ENCODE results near the gene DNAJA3.

DNAJA3 gene

DNA sequence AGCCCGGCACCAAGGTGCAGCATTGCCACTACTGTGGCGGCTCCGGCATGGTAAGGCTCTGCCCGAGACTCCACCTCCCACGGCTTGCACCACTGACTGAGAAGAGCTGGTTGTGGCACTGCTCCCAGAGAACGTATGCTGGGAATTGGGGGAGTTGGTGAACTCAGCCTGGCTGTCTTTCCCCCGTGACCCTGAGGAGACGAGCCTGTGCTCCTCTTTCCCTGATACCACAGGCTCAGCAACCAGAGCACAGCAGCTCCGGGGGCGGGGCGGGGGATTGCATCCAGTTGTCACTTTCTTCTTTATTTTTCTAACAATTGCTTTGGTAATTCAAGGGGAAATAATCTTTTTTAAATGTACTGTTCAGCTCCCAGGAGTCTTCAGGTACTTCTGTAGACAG, 16.7 kb downstream of the DNAJA3 start:
- H3K4me3 ChIP-seq (ENCODE audit: low read depth, low read length): no peak overlapping the region

DNA sequence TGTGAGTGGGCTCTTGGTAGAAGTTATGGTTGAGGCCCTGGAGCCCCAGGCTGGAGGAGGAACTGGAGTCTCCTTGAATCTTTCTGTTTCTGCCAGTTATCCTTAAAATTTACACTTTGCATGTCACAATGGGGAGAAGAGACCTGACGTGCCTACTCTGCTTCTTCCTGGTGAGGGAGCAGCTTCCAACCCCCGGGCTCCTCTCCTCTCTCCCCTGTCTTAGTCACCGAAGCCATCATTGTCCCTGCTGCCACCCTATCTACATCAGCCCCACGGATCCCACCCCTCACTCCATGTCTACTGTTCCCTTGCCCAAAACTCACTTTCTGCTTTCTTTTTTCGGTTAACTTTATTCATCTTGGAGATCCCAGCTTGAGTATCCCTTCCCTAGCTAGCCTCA, 17.6 kb downstream of the DNAJA3 start:
- H3K4me3 ChIP-seq (ENCODE audit: low read depth, low read length): no peak overlapping the region
- TF ChIP-seq, protein P1, sequence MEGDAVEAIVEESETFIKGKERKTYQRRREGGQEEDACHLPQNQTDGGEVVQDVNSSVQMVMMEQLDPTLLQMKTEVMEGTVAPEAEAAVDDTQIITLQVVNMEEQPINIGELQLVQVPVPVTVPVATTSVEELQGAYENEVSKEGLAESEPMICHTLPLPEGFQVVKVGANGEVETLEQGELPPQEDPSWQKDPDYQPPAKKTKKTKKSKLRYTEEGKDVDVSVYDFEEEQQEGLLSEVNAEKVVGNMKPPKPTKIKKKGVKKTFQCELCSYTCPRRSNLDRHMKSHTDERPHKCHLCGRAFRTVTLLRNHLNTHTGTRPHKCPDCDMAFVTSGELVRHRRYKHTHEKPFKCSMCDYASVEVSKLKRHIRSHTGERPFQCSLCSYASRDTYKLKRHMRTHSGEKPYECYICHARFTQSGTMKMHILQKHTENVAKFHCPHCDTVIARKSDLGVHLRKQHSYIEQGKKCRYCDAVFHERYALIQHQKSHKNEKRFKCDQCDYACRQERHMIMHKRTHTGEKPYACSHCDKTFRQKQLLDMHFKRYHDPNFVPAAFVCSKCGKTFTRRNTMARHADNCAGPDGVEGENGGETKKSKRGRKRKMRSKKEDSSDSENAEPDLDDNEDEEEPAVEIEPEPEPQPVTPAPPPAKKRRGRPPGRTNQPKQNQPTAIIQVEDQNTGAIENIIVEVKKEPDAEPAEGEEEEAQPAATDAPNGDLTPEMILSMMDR (IDR thresholded peaks at IDR 0.05; ENCODE audit: borderline replicate concordance, insufficient read depth, low read depth, low read length): no peak

More for the DNA sequence above, 16.7 kb downstream of the DNAJA3 start:
- TF ChIP-seq, protein P1 (IDR thresholded peaks at IDR 0.05; ENCODE audit: borderline replicate concordance, insufficient read depth, low read depth, low read length): no peak

DNA sequence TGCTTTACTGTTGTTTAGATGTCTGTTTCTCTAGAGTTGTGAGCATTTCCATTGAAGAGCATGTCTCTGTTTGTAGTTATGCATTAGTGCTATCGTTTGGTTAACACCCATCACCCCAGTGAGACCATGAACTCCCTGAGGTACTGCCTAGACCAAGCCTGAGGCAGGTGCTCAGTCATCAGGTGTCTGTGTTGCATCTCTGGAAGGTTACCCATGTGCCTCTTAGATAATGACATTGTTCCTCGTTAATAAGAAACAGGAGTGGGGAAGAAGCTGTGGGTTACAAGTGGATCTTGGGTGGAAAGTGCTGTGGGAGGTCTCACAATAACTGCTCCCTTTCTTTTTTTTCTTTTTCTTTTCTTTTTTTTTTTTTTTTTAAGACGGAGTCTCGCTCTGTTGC, 18.3 kb downstream of the DNAJA3 start:
- TF ChIP-seq, protein P1 (IDR thresholded peaks at IDR 0.05; ENCODE audit: borderline replicate concordance, insufficient read depth, low read depth, low read length): no peak
- no peak overlapping the region for H3K4me3 ChIP-seq (ENCODE audit: low read depth, low read length)

DNA sequence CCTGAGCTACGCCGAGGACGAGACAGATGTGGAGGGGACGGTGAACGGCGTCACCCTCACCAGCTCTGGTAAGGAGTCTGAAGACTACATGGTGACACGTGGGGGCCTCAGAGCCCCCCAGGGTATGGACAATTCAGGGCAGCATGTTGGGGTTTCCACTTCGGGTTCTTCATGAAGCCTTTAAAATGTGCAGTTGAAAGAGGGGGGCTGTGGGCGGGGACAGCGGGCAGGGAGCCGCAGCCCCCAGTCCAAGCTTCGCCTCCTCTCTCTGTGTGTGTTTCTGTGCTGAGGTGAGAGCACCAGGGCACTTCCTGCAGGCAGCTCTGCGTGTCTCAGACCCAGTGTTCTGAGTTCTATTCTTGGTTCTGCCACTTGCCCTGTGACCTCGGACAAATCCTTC, 24.8 kb downstream of the DNAJA3 start:
- TF ChIP-seq, protein P1 (IDR thresholded peaks at IDR 0.05; ENCODE audit: borderline replicate concordance, insufficient read depth, low read depth, low read length): no peak

DNA sequence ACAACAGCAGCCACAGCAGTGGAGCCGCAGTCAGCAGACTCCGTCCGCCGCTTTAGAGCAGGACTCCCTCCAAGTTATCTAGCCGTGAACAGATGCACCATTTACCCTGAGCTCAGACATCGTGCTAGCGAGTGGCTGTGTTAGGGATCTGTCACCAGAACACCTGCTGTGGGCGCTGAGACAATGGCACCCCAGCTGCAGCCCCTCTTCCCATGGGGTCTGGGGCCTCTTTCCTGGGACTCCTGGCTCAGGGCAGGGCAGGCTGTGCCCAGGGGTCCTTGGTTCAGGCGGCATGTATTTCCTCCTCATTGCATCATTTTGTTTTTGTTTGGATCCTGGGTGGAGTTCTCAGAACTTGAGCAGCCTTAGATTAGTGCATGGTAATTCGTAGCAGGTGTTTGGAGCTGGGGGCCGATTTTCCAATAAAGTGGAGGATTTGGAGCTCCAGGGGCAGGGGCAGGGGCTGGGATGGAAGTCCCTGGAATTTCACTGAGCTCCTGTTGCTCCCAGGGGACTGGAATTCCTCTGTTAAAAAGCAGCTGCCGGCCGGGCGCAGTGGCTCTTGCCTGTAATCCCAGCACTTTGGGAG, 25.4 kb downstream of the DNAJA3 start:
- no peak overlapping the region for H3K4me3 ChIP-seq (ENCODE audit: low read depth, low read length)
- TF ChIP-seq, protein P1 (IDR thresholded peaks at IDR 0.05; ENCODE audit: borderline replicate concordance, insufficient read depth, low read depth, low read length): no peak

More for the DNA sequence above, 24.8 kb downstream of the DNAJA3 start:
- no peak overlapping the region for H3K4me3 ChIP-seq (ENCODE audit: low read depth, low read length)

DNA sequence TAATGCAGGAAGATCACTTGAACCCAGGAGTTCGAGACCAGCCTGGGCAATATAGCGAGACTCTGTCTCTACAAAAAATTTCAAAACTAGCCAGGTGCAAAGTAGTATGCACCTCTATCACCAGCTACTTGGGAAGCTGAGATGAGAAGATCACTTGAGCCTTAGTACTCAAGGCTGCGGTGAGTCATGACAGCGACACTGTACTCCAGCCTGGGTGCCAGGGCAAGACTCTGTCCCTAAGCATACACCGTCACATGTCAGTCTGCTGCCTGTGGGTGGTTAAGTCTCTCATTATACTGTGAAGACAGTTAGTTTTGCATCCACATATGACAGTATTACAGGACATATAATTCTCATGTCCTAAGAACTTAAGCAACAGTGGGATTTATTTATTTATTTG, 27.0 kb downstream of the DNAJA3 start:
- TF ChIP-seq, protein P1 (IDR thresholded peaks at IDR 0.05; ENCODE audit: borderline replicate concordance, insufficient read depth, low read depth, low read length): no peak
- no peak overlapping the region for H3K4me3 ChIP-seq (ENCODE audit: low read depth, low read length)

DNA sequence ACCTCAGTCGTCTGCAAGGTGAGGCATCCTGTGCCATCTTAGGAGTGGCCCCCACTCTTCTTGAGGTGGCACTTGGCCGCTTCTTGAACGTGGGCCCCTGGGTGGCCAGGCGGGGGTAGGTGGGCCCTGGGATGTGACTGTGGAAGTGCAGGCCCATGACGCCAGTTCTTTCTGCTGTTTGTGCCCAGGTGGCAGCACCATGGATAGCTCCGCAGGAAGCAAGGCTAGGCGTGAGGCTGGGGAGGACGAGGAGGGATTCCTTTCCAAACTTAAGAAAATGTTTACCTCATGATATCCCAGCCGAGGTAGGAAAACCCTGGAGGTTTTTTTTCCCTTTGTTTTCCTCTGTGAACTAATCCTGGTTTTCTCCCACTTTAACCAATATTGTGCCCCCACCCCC, 29.0 kb downstream of the DNAJA3 start:
- H3K4me3 ChIP-seq (ENCODE audit: low read depth, low read length): no peak overlapping the region
- TF ChIP-seq, protein P1 (IDR thresholded peaks at IDR 0.05; ENCODE audit: borderline replicate concordance, insufficient read depth, low read depth, low read length): no peak
